Astrocyte of the spinal cord (primary cell): ENCODE results near the gene TRAPPC3L.

ENCODE experiments used
- DNase-seq: peaks from one replicate; pipeline ENCODE4 v3.0.0; 2011; ENCODE audit warnings: low read depth, low spot score
- H3K4me3 ChIP-seq: 2 replicates; pipeline ENCODE4 v1.5.1; 2011; ENCODE audit warnings: low read depth, mild to moderate bottlenecking, low read length, moderate library complexity
- in situ Hi-C: cut with HindIII; loops from 2 replicates; pipeline ENCODE4 v1.10.0; 2017; ENCODE audit warnings: low sequenced_read_pairs
- TF ChIP-seq, protein P1 (sequence below): IDR thresholded peaks from 2 replicates; pipeline ENCODE4 v1.5.1; 2012; ENCODE audit warnings: low read depth, mild to moderate bottlenecking, low read length, inconsistent platforms

The TRAPPC3L gene

GRCh38 chr6:116550796-116551195, 5.3 kb upstream of the TRAPPC3L start:
- no peak for DNase-seq
- TF ChIP-seq, protein P1, sequence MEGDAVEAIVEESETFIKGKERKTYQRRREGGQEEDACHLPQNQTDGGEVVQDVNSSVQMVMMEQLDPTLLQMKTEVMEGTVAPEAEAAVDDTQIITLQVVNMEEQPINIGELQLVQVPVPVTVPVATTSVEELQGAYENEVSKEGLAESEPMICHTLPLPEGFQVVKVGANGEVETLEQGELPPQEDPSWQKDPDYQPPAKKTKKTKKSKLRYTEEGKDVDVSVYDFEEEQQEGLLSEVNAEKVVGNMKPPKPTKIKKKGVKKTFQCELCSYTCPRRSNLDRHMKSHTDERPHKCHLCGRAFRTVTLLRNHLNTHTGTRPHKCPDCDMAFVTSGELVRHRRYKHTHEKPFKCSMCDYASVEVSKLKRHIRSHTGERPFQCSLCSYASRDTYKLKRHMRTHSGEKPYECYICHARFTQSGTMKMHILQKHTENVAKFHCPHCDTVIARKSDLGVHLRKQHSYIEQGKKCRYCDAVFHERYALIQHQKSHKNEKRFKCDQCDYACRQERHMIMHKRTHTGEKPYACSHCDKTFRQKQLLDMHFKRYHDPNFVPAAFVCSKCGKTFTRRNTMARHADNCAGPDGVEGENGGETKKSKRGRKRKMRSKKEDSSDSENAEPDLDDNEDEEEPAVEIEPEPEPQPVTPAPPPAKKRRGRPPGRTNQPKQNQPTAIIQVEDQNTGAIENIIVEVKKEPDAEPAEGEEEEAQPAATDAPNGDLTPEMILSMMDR = no peak
- in situ Hi-C loops = no loop called here
- no peak overlapping the region for H3K4me3 ChIP-seq

DNA sequence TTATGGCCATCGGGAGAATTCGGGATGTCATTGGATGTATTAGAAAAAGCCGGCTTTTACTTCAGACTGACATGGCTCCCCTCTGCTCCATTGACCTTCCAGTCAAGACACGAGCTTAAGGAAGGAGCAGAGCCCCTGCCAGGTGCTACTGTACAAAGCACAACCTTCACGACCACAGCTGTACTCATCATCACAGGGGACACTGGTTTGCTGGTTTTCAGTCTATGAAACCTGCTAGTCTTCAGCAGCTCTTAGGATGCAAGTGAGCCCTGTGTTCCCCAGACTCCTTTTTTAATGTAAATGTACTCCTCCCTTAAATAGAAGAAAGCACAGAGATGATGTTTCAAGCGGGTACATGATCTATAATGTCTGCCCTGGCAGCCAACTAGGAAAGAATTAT, 1.9 kb upstream of the TRAPPC3L start:
- H3K4me3 ChIP-seq = no peak overlapping the region
- in situ Hi-C loops = no loop called here
- no peak for DNase-seq
- TF ChIP-seq, protein P1 = no peak

DNA sequence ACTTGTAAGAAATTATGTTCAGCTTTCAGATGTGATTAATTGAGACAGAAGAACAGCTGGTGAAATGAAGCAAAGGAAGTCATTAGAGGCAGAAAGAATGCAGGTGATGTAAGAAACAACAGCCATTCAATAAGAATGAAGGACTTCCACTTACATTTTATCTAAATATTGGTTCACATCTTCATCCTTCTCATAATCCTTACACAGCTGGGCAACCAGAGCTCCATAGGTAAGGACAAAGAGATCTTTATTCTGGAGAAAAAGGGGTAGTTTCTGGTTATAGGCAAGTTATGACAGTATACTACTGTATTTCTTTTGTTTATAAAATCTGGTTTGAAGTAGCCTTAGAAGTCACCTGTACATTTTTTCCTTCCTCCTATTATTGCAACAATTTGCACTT, 2.3 kb downstream of the TRAPPC3L start:
- TF ChIP-seq, protein P1 = no peak
- DNase-seq = no peak
- H3K4me3 ChIP-seq = no peak overlapping the region
- in situ Hi-C loops = no loop called here

DNA sequence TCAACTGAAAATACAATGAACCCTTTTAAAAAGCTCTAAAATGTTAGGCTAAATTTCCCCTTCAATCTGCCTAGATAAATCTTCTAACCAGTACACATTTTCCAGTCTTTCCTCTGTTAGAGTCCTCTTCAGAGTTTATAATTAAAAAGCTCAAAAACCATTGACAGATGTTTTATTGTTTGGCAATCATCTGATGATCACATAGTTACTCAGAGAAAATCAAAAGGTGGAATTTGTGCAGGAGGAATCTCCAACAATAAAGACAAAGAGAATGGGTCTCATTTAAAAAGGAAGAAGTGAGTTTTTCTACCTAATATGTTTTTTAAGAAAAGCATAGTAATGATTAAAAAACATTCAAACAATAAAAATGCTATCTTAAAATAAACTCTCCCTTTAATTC, 3.1 kb downstream of the TRAPPC3L start:
- in situ Hi-C loops = no loop called here
- TF ChIP-seq, protein P1 = no peak
- DNase-seq = no peak
- no peak overlapping the region for H3K4me3 ChIP-seq

- peak; percentile 70 for DNase-seq
- TF ChIP-seq, protein P1 = peak; percentile 62
- in situ Hi-C loops = no loop called here
- H3K4me3 ChIP-seq = no peak overlapping the region
Measured at GRCh38 chr6:116536216-116536621, 9.3 kb downstream of the TRAPPC3L start.

- TF ChIP-seq, protein P1 = no peak
- H3K4me3 ChIP-seq = no peak overlapping the region
- no peak for DNase-seq
- in situ Hi-C loops = no loop called here
Measured at GRCh38 chr6:116535109-116535508, 10.4 kb downstream of the TRAPPC3L start.

GRCh38 chr6:116533233-116533957, 12.1 kb downstream of the TRAPPC3L start:
- TF ChIP-seq, protein P1 = peak; percentile 16
- in situ Hi-C loops = no loop called here

More at GRCh38 chr6:116533233-116533957, 12.1 kb downstream of the TRAPPC3L start:
- no peak overlapping the region for H3K4me3 ChIP-seq
- no peak for DNase-seq
